GM15510 (cell line): ENCODE results near the gene GALNT11.

Source experiments
- POLR2A ChIP-seq: IDR thresholded peaks from 3 replicates; pipeline ENCODE4 v1.6.1; 2011; ENCODE audit warnings: borderline replicate concordance; ENCODE audit not compliant: insufficient read length; ENCODE audit errors: extremely low read depth

GALNT11 gene

DNA sequence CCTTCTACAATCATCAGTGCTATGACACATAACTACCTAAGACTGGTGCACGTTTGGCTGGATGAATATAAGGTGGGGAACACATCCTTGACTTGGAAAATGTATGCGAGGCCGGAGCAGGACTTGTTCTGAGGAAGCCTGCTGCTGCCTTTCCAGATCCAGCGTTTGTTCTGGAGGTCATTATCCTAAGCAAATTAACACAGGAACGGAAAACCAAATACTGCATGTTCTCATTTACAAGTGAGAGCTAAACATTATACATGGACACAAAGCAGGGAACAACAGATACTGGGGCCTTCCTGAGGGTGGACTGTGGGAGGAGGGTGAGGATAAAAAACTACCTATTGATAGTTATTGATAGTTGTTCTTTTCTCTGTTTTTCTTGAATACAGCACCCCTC lies 10.8 kb upstream of the GALNT11 start:
- TF ChIP-seq POLR2A, result no peak

DNA sequence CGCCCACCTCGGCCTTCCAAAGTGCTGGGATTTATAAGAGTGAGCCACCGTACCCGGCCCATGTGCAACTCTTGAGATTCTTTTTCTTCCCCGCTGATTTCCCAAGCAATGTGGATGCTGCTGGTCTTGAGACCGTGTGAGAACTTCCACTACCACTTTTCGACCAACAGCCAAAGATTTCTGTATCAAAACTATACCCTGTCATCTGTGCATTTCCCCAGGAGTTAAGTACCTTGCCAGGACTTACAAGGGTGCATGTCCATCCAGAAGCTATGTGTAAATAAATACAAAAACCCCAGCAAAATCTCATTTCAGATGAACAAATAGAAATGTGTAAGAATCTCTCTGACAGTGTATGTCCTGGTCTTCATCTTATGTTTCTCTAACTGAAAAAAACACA lies 9.9 kb upstream of the GALNT11 start:
- no peak for TF ChIP-seq POLR2A

DNA sequence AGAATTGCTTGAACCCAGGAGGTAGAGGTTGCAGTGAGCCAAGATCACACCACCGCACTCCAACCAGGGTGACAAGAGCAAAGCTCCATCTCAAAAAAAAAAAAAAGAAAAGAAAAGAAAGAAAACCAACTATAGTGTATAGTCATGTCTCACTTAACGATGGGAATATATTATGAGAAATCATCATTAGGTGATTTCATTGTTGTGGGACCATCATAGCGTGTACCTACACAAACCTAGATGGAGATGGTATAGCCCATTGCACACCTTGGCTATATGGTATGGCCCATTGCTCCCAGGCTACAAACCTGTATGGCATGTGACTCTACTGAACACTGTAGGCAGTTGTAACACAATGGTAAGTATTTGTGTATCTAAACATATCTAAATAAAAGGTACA lies 8.5 kb upstream of the GALNT11 start:
- no peak for TF ChIP-seq POLR2A

DNA sequence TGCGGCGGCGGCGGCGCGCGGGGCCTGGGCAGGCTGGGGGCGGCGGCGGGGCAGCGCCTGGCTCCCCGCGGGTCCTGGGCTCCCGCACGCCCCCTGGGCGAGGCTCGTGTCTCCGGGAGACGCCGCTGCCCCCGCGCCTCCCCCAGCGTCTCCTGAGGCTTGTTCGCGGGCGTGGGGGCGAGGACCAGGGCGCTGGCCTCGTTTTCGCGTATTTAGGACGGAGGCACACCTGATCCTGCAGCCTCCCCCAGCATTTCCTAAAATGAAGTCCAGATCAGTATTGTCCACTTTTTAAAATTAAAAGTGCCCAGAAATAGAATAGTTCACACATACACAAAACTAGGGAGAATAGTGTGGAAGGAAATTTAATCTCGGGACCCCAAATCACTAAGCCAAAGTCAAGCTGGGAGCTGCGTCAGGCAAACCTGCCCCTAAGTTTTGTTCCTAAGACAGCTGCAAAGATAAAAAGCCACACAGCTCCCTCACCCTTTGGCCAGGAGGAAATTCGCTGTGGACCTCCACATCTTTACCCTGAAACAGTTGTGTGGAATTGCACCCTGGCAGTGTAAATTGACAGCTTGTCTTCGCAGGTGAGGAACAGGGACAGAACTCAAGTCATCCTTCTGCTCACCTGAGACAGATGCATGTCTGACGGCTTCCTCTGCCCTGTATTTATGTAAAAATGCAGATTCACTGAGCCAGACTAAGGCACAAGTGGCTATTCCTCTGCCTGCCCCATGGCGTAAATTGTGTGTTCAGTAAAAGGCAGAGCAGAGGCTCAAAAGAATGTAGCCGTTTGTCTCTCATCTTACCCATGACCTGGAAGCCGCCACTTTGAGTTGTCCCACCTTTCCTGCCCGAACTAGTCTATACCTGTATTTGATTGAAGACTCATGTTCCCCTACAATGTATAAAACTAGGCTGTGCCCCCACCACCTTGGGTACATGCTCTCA lies 740 bp downstream of the GALNT11 start:
- TF ChIP-seq POLR2A, result no peak

DNA sequence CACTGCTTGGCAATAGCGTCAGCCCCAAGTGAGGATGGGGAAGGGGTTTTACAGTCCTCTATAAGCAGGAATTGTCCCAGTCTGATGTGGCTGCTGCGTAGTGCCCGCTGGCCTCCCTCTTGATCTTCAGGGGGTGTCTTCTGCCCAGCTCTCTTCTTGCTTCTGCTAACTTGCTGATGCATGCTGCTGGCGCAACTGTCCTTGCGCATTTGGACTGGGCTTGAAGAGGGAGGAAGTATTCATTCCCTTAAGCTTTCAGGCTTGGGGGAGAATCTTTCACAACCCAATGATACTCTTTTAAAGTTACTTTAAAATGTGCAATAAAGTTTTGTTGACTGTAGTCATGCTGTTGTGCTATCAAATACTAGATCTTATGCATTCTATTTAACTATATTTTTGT lies 10.3 kb downstream of the GALNT11 start:
- TF ChIP-seq POLR2A, result no peak

DNA sequence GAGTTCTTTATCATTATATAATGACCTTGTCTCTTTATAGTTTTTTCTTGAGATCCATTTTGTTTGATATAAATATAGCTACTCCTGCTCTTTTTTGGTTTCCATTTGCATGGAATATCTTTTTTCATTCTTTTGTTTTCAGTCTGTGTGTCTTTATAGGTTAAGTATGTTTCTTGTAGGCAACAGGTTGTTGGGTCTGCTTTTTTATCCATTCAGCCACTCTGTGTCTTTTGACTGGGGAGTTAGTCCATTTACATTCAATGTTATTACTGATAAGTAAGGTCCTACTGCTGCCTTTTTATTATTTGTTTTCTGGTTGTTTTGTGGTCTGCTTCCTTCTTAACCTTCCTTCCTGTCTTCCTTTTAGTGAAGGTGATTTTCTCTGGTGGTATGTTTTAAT lies 21.1 kb downstream of the GALNT11 start:
- no peak for TF ChIP-seq POLR2A

DNA sequence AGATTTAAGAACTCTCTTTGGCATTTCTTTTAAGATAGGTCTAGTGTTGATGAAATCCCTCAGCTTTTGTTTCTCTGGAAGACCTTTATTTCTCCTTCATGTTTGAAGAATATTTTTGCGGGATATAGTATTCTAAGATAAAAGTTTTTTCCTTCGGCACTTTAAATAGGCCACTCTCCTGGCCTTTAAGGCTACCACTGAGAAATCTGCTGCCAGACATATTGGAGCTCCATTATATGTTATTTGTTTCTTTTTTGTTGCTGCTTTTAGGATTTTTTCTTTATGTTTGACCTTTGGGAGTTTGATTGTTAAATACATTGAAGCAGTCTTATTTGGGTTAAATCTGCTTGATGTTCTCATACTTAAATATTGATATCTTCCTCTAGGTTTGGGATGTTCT lies 22.6 kb downstream of the GALNT11 start:
- TF ChIP-seq POLR2A, result no peak

DNA sequence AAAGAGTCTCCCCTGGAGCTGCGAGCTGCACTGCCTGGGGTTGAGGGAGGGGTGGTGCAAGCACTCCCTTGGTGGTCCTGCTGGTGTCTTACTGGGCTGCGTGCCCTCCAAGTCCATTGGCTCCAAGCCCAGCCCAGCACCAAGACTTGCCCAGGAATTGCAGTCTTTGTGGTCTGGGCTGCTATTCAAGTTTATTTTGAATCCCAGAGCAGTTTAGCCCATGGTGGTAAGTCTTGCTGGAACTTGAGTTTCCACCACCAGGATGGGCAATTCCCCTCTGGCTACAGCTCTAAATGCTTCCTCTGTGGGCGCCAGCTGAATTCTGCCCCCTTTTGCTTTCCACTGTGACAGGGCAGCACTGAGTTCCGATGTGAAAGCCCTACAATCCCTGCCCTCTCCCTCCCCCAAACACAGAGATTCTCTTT lies 25.1 kb downstream of the GALNT11 start:
- TF ChIP-seq POLR2A, result no peak

DNA sequence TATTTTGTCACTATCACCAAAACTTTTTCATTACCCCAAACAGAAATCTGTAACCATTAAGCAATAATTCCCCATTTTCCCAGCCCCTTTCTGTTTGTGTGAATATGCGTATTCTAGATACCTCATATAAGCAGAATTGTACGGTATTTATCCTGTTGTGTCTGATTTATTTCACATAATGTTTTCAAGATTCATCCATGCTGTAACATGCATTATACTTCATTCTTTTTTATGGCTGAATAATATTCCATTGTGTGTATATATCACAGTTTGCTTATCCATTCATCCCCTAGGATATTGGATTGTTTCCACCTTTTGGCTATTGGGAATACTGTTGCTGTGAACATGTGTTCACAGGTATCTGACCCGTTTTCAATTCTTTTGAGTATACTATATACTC lies 26.5 kb downstream of the GALNT11 start:
- TF ChIP-seq POLR2A, result no peak

DNA sequence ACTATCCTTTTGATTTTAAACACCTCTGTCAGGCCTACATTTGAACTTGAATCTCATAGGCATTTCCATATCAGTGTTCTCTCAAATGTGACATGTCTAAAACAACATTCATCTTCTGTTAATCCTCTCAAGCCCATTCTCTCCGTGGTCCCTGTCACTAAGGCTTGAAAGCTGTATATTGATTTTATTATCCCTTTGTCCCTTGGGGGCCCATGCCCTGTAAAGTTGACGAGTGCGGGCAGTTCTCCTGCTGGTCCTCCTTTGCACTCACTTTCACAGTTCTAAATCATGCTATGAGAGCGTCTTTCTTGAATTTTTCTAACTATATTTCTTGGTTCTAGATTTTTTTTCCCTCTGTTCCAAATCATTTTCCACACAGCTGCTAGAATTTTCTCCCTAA lies 27.3 kb downstream of the GALNT11 start:
- TF ChIP-seq POLR2A, result no peak

DNA sequence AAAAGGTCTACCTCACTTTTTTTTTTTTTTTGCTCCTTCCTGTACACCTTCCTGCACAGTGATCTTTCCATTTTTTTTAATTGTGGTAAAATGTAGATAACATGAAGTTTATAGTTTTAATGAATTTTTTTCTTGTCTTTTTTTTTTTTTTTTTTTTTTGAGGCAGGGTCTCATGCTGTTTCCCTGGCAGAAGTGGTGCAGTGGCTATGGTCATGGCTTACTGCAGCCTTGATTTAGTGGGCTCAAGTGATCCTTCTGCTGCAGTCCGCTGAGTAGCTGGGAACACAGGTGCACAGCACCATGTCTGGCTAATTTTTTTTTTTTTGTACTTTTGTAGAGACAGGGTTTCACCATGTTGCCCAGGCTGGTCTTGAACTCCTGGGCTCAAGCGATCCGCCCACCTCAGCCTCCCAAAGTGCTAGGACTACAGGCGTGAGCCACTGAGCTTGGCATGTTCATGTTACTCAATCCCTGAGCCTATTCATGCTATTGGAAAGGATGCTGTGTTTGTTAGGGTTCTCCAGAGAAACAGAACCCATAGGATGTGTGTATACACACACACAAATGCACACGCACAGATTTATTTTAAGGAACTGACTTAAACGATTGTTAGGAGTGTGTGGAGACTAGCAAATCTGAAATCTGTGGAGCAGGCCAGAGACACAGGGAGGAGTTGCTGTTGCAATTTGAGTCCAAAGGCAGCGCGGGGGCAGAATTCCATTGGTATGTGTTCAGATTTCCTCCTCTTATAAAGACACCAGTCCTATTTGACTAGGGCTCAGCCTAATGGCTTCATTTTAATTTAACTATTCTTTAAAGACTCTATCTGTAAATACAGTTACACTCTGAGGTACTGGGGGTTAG lies 29.1 kb downstream of the GALNT11 start:
- TF ChIP-seq POLR2A, result no peak

DNA sequence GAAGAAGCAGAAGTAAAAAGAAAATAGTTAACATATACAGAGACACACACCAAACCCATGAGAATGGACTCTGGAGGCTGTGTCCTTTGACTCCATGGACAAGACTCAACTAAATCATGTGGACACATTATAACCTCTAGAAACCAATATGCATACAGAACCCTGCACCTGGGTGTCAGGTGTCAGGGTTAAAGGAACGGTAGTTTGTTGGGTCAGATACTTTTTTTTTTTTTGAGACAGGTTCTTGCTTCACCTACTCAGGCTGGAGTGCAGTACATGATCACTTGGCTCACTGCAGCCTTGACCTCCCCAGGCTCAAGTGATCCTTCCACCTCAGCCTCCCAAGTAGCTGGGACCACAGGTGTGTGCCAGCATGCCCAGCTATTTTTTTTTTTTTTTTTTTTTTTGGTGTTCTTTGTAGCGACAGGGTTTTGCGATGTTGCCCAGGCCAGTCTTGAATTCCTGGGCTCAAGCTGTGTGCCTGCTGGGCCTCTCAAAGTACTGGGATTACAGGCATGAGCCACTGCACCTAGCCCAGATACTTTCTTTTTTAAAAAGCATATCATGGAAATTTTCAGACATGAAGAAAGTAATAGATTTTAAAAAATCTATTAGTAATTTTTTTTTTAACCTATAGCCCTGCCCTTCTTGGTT lies 31.3 kb downstream of the GALNT11 start:
- TF ChIP-seq POLR2A, result no peak

DNA sequence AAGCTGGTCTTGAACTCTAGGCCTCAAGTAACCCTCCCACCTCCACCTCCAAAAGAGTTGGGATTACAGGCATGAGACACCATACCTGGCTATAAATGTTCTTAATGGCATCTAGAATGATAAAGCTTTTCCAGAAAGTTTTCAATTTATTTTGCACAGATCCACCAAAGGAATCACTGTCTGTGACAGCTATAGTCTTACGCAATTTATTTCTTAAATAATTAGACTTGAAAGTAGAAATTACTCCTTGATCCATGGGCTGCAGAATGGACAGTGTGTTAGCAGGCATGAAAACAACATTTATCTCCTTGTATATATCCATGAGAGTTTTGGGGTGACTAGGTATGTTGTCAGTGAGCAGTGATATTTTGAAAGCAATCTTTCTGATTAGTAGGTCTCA lies 33.8 kb downstream of the GALNT11 start:
- TF ChIP-seq POLR2A, result no peak

DNA sequence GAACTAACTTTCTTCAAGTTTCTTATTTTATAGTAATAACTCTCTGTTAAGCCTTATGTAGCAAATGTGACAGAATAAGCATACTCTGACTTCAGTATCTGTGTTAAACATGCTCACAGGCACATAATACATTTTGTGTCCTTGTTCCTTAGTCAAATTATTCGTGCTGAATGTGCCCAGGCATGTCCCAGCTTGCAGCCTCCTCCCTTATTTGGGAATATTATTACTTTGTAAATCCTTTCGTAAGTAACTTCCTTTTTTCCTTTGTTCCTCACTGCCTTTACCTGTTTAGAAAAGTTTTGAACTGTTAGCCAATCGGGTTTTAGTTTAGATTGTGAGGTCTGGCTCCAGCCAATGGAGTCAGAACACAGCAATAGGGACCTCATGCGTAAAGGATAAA lies 46.9 kb downstream of the GALNT11 start:
- TF ChIP-seq POLR2A, result no peak

DNA sequence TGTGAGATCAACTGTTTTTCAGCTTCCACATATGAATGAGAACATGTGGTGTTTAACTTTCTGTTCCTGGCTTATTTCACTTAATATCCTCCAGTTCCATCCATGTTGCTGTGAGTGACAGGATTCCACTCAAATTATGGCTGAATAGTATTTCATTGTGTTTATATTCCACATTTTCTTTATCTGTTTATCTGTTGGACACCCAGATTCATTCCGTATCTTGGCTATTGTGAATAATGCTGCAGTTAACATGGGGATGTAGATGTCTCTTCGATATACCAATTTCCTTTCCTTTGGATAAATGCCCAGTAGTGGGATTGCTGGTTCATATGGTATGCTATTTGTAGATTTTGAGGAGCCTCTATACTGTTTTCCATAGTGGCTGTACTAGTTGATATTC lies 47.9 kb downstream of the GALNT11 start:
- TF ChIP-seq POLR2A, result no peak
